ENCODE results near the gene ANKS3. TPM values are rescaled to one million over a fixed set of nuclear protein-coding genes. Genes with fewer than 3 reads are reported as not detected.

Gene ANKS3
- total and polyA plus RNA-seq, 2 donors (not counting 3 experiments of a cell fraction or from before 2014, with no cell fraction given): 13.9 to 24.0 TPM

DNA sequence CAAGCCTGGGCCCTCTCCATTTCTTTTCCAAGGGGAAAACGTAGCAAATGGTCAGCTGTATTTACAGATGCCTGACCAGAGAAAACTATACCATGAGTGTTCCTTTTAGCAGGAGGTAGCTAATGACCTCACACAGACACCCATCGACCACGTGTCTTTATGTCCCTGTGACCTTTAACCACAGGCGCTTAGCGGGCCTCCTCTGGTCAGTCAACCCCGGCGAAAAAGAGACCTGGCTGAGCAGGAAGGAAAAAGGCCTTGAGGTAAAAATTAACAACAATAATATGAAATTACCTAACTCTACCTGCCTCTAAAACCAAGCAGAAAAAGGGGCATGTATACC is 31.6 kb downstream of the ANKS3 start:
- TF ChIP-seq JUN (IDR thresholded peaks at IDR 0.05; ENCODE audit: borderline replicate concordance, insufficient read depth, insufficient read length, low read depth): no peak
- TF ChIP-seq EZH2 (IDR thresholded peaks at IDR 0.05; ENCODE audit: borderline replicate concordance, low read depth, low read length, severe bottlenecking): no peak
- no peak for TF ChIP-seq POLR2A (IDR thresholded peaks at IDR 0.05; ENCODE audit: low read depth, low read length)
- TF ChIP-seq FOS (IDR thresholded peaks at IDR 0.05; ENCODE audit: borderline replicate concordance, insufficient read depth, low read length): no peak
- TF ChIP-seq, protein P1, sequence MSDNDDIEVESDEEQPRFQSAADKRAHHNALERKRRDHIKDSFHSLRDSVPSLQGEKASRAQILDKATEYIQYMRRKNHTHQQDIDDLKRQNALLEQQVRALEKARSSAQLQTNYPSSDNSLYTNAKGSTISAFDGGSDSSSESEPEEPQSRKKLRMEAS (IDR thresholded peaks at IDR 0.05; ENCODE audit: insufficient read depth, insufficient read length): no peak
- no peak for TF ChIP-seq MYC (IDR thresholded peaks at IDR 0.05; ENCODE audit: low read depth, low read length)
- TF ChIP-seq POLR2AphosphoS5 (IDR thresholded peaks at IDR 0.05; ENCODE audit: insufficient read depth, low read depth, low read length): no peak
- TF ChIP-seq GATA2 (IDR thresholded peaks at IDR 0.05; ENCODE audit: insufficient read depth, insufficient read length, low read depth, low read length): no peak
- TF ChIP-seq, protein P2, sequence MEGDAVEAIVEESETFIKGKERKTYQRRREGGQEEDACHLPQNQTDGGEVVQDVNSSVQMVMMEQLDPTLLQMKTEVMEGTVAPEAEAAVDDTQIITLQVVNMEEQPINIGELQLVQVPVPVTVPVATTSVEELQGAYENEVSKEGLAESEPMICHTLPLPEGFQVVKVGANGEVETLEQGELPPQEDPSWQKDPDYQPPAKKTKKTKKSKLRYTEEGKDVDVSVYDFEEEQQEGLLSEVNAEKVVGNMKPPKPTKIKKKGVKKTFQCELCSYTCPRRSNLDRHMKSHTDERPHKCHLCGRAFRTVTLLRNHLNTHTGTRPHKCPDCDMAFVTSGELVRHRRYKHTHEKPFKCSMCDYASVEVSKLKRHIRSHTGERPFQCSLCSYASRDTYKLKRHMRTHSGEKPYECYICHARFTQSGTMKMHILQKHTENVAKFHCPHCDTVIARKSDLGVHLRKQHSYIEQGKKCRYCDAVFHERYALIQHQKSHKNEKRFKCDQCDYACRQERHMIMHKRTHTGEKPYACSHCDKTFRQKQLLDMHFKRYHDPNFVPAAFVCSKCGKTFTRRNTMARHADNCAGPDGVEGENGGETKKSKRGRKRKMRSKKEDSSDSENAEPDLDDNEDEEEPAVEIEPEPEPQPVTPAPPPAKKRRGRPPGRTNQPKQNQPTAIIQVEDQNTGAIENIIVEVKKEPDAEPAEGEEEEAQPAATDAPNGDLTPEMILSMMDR (IDR thresholded peaks at IDR 0.05; ENCODE audit: extremely low read depth in 1 of 2, insufficient read depth in 1 of 2, low read depth in 1 of 2, low read length in 2 of 2): no peak
- Histone ChIP-seq H3K36me3 (ENCODE audit: control insufficient read depth in 2 of 2, extremely low read depth in 1 of 2, insufficient read depth in 2 of 2, low read length in 2 of 2) (peaks cover 3 to 31% of the 10 kb centered on the region in 2 experiments), H3K4me2 (ENCODE audit: insufficient read depth, low read length) (no peak overlapping the region), H3K4me1 (ENCODE audit: control insufficient read depth, extremely low read depth, insufficient read depth, low read length) (no peaks in the 10 kb centered on the region), H2AFZ (ENCODE audit: low read depth, low read length) (no peak overlapping the region), H4K20me1 (replicated peaks; ENCODE audit: control insufficient read depth, extremely low read depth, insufficient read depth, low read length) (no peaks in the 10 kb centered on the region), H3K9ac (replicated peaks; ENCODE audit: extremely low read depth, insufficient read depth, low read length) (no peak overlapping the region), H3K27ac (ENCODE audit: insufficient read depth, low read depth, low read length) (no peak overlapping the region), H3K79me2 (ENCODE audit: control insufficient read depth, insufficient read depth, low read length) (no peaks in the 10 kb centered on the region), H3K27me3 (ENCODE audit: control insufficient read depth in 2 of 2, insufficient read depth in 2 of 2, low read length in 2 of 2) (no peaks in the 10 kb centered on the region), H3K9me3 (replicated peaks; ENCODE audit: control insufficient read depth, insufficient read depth, low read length) (no peaks in the 10 kb centered on the region), H3K4me3 (replicated peaks in 1 of 3; ENCODE audit: insufficient read depth in 1 of 3, low read depth in 1 of 3, low read length in 3 of 3) (no peak overlapping the region), H3K9me1 (replicated peaks; ENCODE audit: control insufficient read depth, extremely low read depth, insufficient read depth, low read length) (no peaks in the 10 kb centered on the region)
- intact Hi-C loops (cut with micrococcal nuclease): no loop called here
- POLR2A ChIA-PET: no interaction called here
- CTCF ChIA-PET: no interaction called here
- FAIRE-seq (no peak), DNase-seq (ENCODE audit: low read depth, low spot score) (no peak)
- dilution Hi-C loops (cut with MboI; ENCODE audit: extremely low pct_ligation_motif_present, low sequenced_read_pairs): no loop called here
- BruUV-seq (replicated peaks): no TSS peak
